ENCODE measurements around the gene KCNE4.

The KCNE4 gene

GRCh38 chr2:223041527-223042109 is 10.4 kb upstream of the KCNE4 start:
- no peak for DNase-seq (ENCODE audit: low spot score)

- no peak for DNase-seq (ENCODE audit: low spot score)
Measured at GRCh38 chr2:223042284-223042683, 9.7 kb upstream of the KCNE4 start.

- DNase-seq (ENCODE audit: low spot score): no peak
Measured at GRCh38 chr2:223042704-223043118, 9.3 kb upstream of the KCNE4 start.

- no peak for DNase-seq (ENCODE audit: low spot score)
Measured at GRCh38 chr2:223043164-223043941, 8.6 kb upstream of the KCNE4 start.

GRCh38 chr2:223044092-223044836 is 7.7 kb upstream of the KCNE4 start:
- no peak for DNase-seq (ENCODE audit: low spot score)

GRCh38 chr2:223044916-223045700 is 6.9 kb upstream of the KCNE4 start:
- DNase-seq (ENCODE audit: low spot score): no peak

GRCh38 chr2:223046470-223047040 is 5.4 kb upstream of the KCNE4 start:
- DNase-seq (ENCODE audit: low spot score): no peak

GRCh38 chr2:223047260-223047761 is 4.7 kb upstream of the KCNE4 start:
- DNase-seq (ENCODE audit: low spot score): no peak

- no peak for DNase-seq (ENCODE audit: low spot score)
Measured at GRCh38 chr2:223048519-223048918, 3.5 kb upstream of the KCNE4 start.

GRCh38 chr2:223049356-223049755 is 2.6 kb upstream of the KCNE4 start:
- DNase-seq (ENCODE audit: low spot score): no peak

GRCh38 chr2:223050188-223050587 is 1.8 kb upstream of the KCNE4 start:
- no peak for DNase-seq (ENCODE audit: low spot score)

GRCh38 chr2:223050900-223051504 is 988 bp upstream of the KCNE4 start:
- DNase-seq (ENCODE audit: low spot score): no peak

- DNase-seq (ENCODE audit: low spot score): no peak
Measured at GRCh38 chr2:223052548-223053483, 826 bp downstream of the KCNE4 start.

- DNase-seq (ENCODE audit: low spot score): no peak
Measured at GRCh38 chr2:223053484-223054192, 1.6 kb downstream of the KCNE4 start.

- DNase-seq (ENCODE audit: low spot score): no peak
Measured at GRCh38 chr2:223054193-223054781, 2.3 kb downstream of the KCNE4 start.

GRCh38 chr2:223055140-223055539 is 3.1 kb downstream of the KCNE4 start:
- no peak for DNase-seq (ENCODE audit: low spot score)

GRCh38 chr2:223055836-223056235 is 3.8 kb downstream of the KCNE4 start:
- DNase-seq (ENCODE audit: low spot score): no peak

- no peak for DNase-seq (ENCODE audit: low spot score)
Measured at GRCh38 chr2:223056701-223057418, 4.9 kb downstream of the KCNE4 start.
